CD4-positive, alpha-beta T cell (primary cell): ENCODE data around the gene PLN. TPM values are rescaled to one million over a fixed set of nuclear protein-coding genes. Genes with fewer than 3 reads are reported as not detected.

Experiments used
- ATAC-seq: fragments of 200-7000 bp; cut with Tn5 transposase; one replicate; pipeline ENCODE4 v1.10.0; 2022; ENCODE audit warnings: mild to moderate bottlenecking; ENCODE audit not compliant: poor library complexity
- CTCF ChIA-PET: fragments of 350-600 bp; sonication (Branson Sonifier 250); formaldehyde crosslinking; loops from one replicate; lab custom pipeline; 2021; ENCODE audit warnings: antibody characterized with exemption, inconsistent platforms; lab: Charles Lee
- POLR2A ChIA-PET: fragments of 350-600 bp; sonication (Branson Sonifier 250); formaldehyde crosslinking; loops from one replicate; lab custom pipeline; 2021; ENCODE audit warnings: antibody characterized with exemption, inconsistent platforms; lab: Charles Lee
- DNase-seq, 14 experiments: peaks; one replicate each; pipeline ENCODE4 v3.0.0-alpha.2; 2013 to 2020; ENCODE audit warnings: mixed read lengths in 2 of 14
- H3K27ac ChIP-seq, 2 donors: one replicate each; pipeline versions ENCODE4 v1.5.1 to v1.7.0; 2013; ENCODE audit warnings: low read length in 2 of 2, low read depth in 1 of 2, mild to moderate bottlenecking in 1 of 2
- H3K27me3 ChIP-seq, 2 experiments: 1 replicate in 1 of 2; 2 replicates in 1 of 2; pipeline versions ENCODE4 v1.6.1 to v1.7.0; 2013; ENCODE audit warnings: low read length in 2 of 2, control low read depth in 1 of 2, mild to moderate bottlenecking in 1 of 2, moderate library complexity in 1 of 2; ENCODE audit not compliant: insufficient read depth in 2 of 2, control insufficient read depth in 1 of 2
- H3K36me3 ChIP-seq: one replicate; pipeline ENCODE4 v1.6.1; 2013; ENCODE audit warnings: low read length, control low read depth; ENCODE audit not compliant: insufficient read depth
- H3K4me1 ChIP-seq: one replicate; pipeline ENCODE4 v1.6.1; 2013; ENCODE audit warnings: low read length, control low read depth; ENCODE audit not compliant: insufficient read depth
- H3K4me3 ChIP-seq: one replicate; pipeline ENCODE4 v1.5.1; 2013; ENCODE audit warnings: mild to moderate bottlenecking, low read length, moderate library complexity
- H3K9me3 ChIP-seq, 2 experiments: 1 replicate in 1 of 2; 2 replicates in 1 of 2; pipeline versions ENCODE4 v1.6.1 to v1.7.0; 2013; ENCODE audit warnings: low read length in 2 of 2, mild to moderate bottlenecking in 2 of 2, control low read depth in 1 of 2, moderate library complexity in 1 of 2; ENCODE audit not compliant: control insufficient read depth in 1 of 2, insufficient read depth in 1 of 2
- H3K27ac Mint-ChIP-seq: one replicate; pipeline ENCODE4 v1.8.0; 2020; ENCODE audit warnings: mixed read lengths
- H3K27me3 Mint-ChIP-seq: one replicate; pipeline ENCODE4 v1.8.0; 2021; ENCODE audit warnings: mixed read lengths
- H3K36me3 Mint-ChIP-seq: one replicate; pipeline ENCODE4 v1.8.0; 2021; ENCODE audit warnings: low read depth, mixed read lengths
- H3K4me1 Mint-ChIP-seq: one replicate; pipeline ENCODE4 v1.8.0; 2021; ENCODE audit warnings: low read depth, mixed read lengths
- H3K4me3 Mint-ChIP-seq: one replicate; pipeline ENCODE4 v1.8.0; 2020; ENCODE audit warnings: mild to moderate bottlenecking, mixed read lengths
- H3K9me3 Mint-ChIP-seq: one replicate; pipeline ENCODE4 v1.8.0; 2020; ENCODE audit warnings: mixed read lengths
- intact Hi-C, 2 experiments: fragments of 100-400 bp; cut with DNase I in 1 of 2; cut with micrococcal nuclease in 1 of 2; formaldehyde crosslinking; loops; one replicate each; pipeline versions ENCODE4 v1.15.1 to v1.9.0; 2023 to 2025; cut with DNase I, micrococcal nuclease
- total RNA-seq, 174 experiments: library from RNA in 2 of 174; stranded (reverse) in 2 of 174; gene quantifications; one replicate each; pipeline ENCODE4 v1.2.3 and lab custom pipeline; 2021 to 2026
- TF ChIP-seq, protein P1 (sequence below): fragments of 200-600 bp; IDR thresholded peaks from one replicate; pipeline ENCODE4 v1.8.0; 2022; ENCODE audit warnings: antibody characterized with exemption, mild to moderate bottlenecking

PLN gene
- total RNA-seq, 2 experiments from 2014 or later, result not detected

DNA sequence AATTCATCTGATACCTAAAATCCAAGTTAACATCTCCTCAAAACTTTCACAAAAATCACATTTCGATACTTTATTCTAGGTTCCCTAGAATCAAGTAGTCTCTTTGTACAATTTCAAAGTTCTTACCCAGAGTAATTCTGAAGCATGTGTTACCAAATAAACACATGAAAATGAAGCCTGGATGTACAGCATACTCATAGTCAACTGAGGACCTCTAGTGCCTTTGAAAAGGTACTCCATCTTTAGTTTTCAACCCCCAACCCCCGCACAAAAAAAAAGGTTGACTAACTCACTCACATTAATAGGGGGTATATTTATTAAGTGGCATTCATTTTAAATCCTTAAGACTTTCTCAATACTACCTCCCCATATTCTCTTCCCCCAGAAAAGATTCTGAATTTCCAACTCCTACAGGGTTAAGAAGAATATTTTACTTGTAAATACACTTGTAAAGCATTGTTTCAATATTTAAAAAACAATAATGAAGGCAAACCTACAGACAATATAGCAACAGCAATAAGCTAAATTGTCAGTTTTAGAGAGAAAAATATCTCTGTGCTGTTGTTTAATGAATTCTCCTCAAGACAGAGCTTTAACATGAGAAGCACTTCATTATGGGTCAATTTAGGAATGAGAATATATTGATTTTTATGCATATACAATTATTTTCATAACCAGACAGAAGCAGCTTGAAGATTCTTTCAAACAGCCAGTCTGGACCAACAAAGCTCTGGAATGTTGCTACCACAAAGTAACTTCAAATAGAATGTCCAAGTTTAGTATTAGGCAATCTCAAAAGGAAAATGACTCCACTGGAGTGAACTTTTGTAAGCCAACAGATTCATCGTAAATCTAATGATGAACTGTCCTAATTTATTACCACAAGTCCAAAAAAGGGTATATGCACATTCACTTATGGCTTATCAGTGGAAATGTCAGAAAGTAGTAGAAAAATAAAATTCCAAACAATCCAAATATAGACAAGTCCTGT lies 3.3 kb downstream of the PLN start:
- TF ChIP-seq, protein P1, sequence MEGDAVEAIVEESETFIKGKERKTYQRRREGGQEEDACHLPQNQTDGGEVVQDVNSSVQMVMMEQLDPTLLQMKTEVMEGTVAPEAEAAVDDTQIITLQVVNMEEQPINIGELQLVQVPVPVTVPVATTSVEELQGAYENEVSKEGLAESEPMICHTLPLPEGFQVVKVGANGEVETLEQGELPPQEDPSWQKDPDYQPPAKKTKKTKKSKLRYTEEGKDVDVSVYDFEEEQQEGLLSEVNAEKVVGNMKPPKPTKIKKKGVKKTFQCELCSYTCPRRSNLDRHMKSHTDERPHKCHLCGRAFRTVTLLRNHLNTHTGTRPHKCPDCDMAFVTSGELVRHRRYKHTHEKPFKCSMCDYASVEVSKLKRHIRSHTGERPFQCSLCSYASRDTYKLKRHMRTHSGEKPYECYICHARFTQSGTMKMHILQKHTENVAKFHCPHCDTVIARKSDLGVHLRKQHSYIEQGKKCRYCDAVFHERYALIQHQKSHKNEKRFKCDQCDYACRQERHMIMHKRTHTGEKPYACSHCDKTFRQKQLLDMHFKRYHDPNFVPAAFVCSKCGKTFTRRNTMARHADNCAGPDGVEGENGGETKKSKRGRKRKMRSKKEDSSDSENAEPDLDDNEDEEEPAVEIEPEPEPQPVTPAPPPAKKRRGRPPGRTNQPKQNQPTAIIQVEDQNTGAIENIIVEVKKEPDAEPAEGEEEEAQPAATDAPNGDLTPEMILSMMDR, result peak; percentile 63
- no peaks in the 10 kb centered on the region for H3K27me3 Mint-ChIP-seq
- Histone ChIP-seq H3K9me3 (no peaks in the 10 kb centered on the region), H3K27ac (no peak overlapping the region), H3K4me3 (no peak overlapping the region), H3K27me3 (no peaks in the 10 kb centered on the region), H3K4me1 (no peaks in the 10 kb centered on the region), H3K36me3 (peaks cover 6% of the 10 kb centered on the region)
- CTCF ChIA-PET, result no interaction called here
- POLR2A ChIA-PET, result no interaction called here
- H3K36me3 Mint-ChIP-seq, result peaks cover 20% of the 10 kb centered on the region
- H3K4me1 Mint-ChIP-seq, result peaks cover 56% of the 10 kb centered on the region
- peak overlapping the region; percentile 13 for H3K27ac Mint-ChIP-seq
- H3K4me3 Mint-ChIP-seq, result no peak overlapping the region
- no peaks in the 10 kb centered on the region for H3K9me3 Mint-ChIP-seq
- DNase-seq, result peak in 4 of 14 experiments; percentile 42 to 70 (median 61)
- intact Hi-C loops, result loop anchor here (1.0 to 10.0 kb wide), 6 partner anchors 267 to 947 kb away; partner anchors contain the start of genes GOPC (in 1 of the 2) and NUS1 (in 1 of the 2)
- ATAC-seq, result peak; percentile 96

DNA sequence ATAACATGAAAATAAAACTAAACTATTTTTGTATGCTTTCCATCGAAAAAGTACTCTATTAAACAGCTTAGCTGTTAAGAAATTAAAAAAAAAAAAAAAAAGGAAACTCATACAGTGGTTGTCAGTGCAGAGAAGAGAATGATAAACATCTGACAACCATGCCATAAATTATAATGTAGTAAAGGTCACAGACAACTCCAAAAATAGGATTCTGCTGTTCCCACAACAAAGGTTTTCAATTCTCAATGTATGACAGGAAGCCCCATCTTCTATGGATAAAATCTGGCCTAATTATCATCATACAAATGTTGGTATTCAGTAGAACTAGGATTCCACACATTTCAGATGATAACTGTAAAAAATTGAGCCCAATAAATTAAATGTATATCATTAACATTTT lies 5.0 kb downstream of the PLN start:
- intact Hi-C loops, result loop anchor here in 1 of 2 experiments (5.0 to 10.0 kb wide), 3 partner anchors 576 to 948 kb away; partner anchors contain the start of genes GOPC and NUS1
- Mint-ChIP-seq H3K9me3 (no peaks in the 10 kb centered on the region), H3K27ac (no peak overlapping the region), H3K36me3 (peaks cover 21% of the 10 kb centered on the region), H3K27me3 (no peaks in the 10 kb centered on the region), H3K4me1 (peaks cover 52% of the 10 kb centered on the region), H3K4me3 (no peak overlapping the region)
- Histone ChIP-seq H3K27me3 (no peaks in the 10 kb centered on the region), H3K36me3 (peaks cover 6% of the 10 kb centered on the region), H3K4me1 (peaks cover 9% of the 10 kb centered on the region), H3K4me3 (no peak overlapping the region), H3K27ac (no peak overlapping the region), H3K9me3 (no peaks in the 10 kb centered on the region)
- ChIA-PET CTCF (interaction anchor here (0.6 kb wide), 1 partner anchor 323 kb away, joined by 4 read pairs; no protein-coding TSS in a partner anchor), POLR2A (no interaction called here)
- ATAC-seq (no peak), DNase-seq (no peak)
- TF ChIP-seq, protein P1, result no peak

DNA sequence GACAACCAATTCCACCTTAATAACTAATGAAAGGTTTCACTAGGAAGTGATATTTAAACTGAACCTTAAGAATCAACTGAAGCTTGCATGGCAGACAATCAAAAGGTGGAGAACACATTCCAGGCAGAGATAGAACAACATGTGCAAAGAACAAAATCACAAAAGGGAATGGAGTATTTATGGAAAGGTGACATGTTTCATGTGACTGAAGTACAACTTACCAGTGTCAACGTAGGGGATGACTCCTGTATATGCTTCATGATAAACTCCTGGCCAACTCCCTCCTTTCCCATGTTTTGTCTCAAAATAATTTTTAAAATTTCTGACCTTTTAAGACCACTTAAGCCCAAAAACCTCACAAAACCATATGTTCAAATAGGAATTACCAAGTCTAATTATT lies 6.6 kb downstream of the PLN start:
- Mint-ChIP-seq H3K9me3 (no peaks in the 10 kb centered on the region), H3K27me3 (no peaks in the 10 kb centered on the region), H3K27ac (peak overlapping the region; percentile 2), H3K4me3 (no peak overlapping the region), H3K4me1 (peaks cover 61% of the 10 kb centered on the region), H3K36me3 (peaks cover 26% of the 10 kb centered on the region)
- Histone ChIP-seq H3K9me3 (no peaks in the 10 kb centered on the region), H3K27me3 (no peaks in the 10 kb centered on the region), H3K36me3 (peaks cover 6% of the 10 kb centered on the region), H3K27ac (no peak overlapping the region), H3K4me1 (peaks cover 13% of the 10 kb centered on the region), H3K4me3 (no peak overlapping the region)
- POLR2A ChIA-PET, result interaction anchor here (1.0 kb wide), 1 partner anchor 10 kb away, joined by 3 read pairs; no protein-coding TSS in a partner anchor
- TF ChIP-seq, protein P1, result no peak
- DNase-seq, result no peak
- CTCF ChIA-PET, result no interaction called here
- ATAC-seq, result no peak
- intact Hi-C loops, result loop anchor here in 1 of 2 experiments (5.0 to 10.0 kb wide), 3 partner anchors 577 to 950 kb away; partner anchors contain the start of genes GOPC and NUS1
